ENCODE results near the gene JMJD1C. TPM values are rescaled to one million over a fixed set of nuclear protein-coding genes. Genes with fewer than 3 reads are reported as not detected.

The JMJD1C gene
- total RNA-seq, 1 experiment from 2014 or later = 66.3 TPM

DNA sequence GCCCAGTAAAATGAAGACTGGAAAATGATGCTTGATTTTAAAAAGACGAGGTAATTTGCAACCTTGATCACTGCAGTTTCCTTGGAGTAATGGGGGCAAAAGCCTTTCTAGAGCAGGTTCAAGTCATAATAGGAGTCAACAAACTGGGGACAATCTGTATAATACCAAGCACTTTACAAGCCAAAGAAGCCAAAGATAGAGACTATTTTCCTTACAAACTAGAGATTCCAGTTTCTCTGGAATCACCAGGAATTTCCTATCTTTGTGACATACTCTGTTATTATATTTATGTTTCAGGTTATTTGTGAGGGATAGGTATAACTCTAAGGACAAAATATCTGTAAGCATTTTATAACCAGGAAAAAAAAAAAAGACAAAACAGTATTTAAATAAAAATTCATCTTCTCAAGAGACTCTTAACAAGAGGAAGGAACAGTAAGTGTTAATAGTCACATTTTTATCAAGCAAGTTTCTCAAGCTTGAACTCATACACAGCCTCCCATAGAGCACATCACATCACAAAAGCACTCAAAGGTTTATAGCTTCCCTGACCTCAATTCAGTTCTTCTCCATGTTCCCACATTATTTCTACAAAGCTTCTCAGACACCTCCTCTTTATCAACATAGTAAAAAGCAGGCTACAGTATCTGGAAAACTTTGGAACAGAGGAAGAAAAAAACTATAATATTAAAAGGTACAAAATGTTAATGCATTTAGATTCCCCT lies 18.9 kb downstream of the JMJD1C start:
- Histone ChIP-seq H3K27me3 (ENCODE audit: insufficient read depth, low read length) (no peaks in the 10 kb centered on the region), H3K4me2 (ENCODE audit: low read length) (no peak overlapping the region), H3K9ac (ENCODE audit: low read length) (no peak overlapping the region), H3K9me3 (ENCODE audit: control insufficient read depth in 1 of 2, insufficient read depth in 1 of 2, low read depth in 1 of 2, low read length in 2 of 2) (no peaks in the 10 kb centered on the region), H3K9me2 (ENCODE audit: insufficient read depth) (no peaks in the 10 kb centered on the region), H2AFZ (ENCODE audit: low read depth, low read length, poor library complexity, severe bottlenecking) (no peak overlapping the region), H4K20me1 (ENCODE audit: insufficient read depth) (no peaks in the 10 kb centered on the region), H3K4me3 (replicated peaks in 1 of 2; ENCODE audit: low read depth in 1 of 2, low read length in 2 of 2) (no peak overlapping the region), H3K36me3 (ENCODE audit: control insufficient read depth in 1 of 2, insufficient read depth in 2 of 2, low read length in 2 of 2) (no peaks in the 10 kb centered on the region), H3K4me1 (ENCODE audit: control insufficient read depth in 1 of 2, insufficient read depth in 2 of 2, low read length in 2 of 2) (peaks cover 0 to 1% of the 10 kb centered on the region in 2 experiments; a peak in 1 of 4 replicates), H3K79me2 (ENCODE audit: insufficient read depth, low read length) (peaks cover 86% of the 10 kb centered on the region), H3K27ac (ENCODE audit: low read depth, low read length) (no peak overlapping the region)
- DNase-seq (ENCODE audit: low read depth, low spot score) = no peak
- no peak for ATAC-seq
- TF ChIP-seq CEBPB (IDR thresholded peaks at IDR 0.05; ENCODE audit: low read depth) (no peak), SP1 (IDR thresholded peaks at IDR 0.05; ENCODE audit: low read depth) (no peak), ZNF274 (IDR thresholded peaks at IDR 0.05; ENCODE audit: low read depth, low read length) (no peak), EGR1 (IDR thresholded peaks at IDR 0.05; ENCODE audit: low read depth) (no peak), SIN3A (IDR thresholded peaks at IDR 0.05; ENCODE audit: low read depth) (no peak), POLR2A (IDR thresholded peaks at IDR 0.05; ENCODE audit: borderline replicate concordance, extremely low read depth, insufficient read depth, insufficient read length) (no peak), YY1 (IDR thresholded peaks at IDR 0.05; ENCODE audit: extremely low read depth, insufficient replicate concordance, low read depth, low read length) (no peak), EZH2 (IDR thresholded peaks at IDR 0.05) (no peak), JUND (IDR thresholded peaks at IDR 0.05) (no peak), FOSL1 (IDR thresholded peaks at IDR 0.05; ENCODE audit: low read depth) (no peak), POLR2AphosphoS5 (IDR thresholded peaks at IDR 0.05; ENCODE audit: low read depth, low read length) (no peak), ELF1 (IDR thresholded peaks at IDR 0.05; ENCODE audit: borderline replicate concordance, low read depth) (no peak)
- TF ChIP-seq, protein P1, sequence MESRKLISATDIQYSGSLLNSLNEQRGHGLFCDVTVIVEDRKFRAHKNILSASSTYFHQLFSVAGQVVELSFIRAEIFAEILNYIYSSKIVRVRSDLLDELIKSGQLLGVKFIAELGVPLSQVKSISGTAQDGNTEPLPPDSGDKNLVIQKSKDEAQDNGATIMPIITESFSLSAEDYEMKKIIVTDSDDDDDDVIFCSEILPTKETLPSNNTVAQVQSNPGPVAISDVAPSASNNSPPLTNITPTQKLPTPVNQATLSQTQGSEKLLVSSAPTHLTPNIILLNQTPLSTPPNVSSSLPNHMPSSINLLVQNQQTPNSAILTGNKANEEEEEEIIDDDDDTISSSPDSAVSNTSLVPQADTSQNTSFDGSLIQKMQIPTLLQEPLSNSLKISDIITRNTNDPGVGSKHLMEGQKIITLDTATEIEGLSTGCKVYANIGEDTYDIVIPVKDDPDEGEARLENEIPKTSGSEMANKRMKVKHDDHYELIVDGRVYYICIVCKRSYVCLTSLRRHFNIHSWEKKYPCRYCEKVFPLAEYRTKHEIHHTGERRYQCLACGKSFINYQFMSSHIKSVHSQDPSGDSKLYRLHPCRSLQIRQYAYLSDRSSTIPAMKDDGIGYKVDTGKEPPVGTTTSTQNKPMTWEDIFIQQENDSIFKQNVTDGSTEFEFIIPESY (IDR thresholded peaks at IDR 0.05; ENCODE audit: extremely low read depth, insufficient replicate concordance, low read length) = no peak
- TF ChIP-seq, protein P2, sequence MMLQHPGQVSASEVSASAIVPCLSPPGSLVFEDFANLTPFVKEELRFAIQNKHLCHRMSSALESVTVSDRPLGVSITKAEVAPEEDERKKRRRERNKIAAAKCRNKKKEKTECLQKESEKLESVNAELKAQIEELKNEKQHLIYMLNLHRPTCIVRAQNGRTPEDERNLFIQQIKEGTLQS (IDR thresholded peaks at IDR 0.05) = no peak
- TF ChIP-seq, protein P3, sequence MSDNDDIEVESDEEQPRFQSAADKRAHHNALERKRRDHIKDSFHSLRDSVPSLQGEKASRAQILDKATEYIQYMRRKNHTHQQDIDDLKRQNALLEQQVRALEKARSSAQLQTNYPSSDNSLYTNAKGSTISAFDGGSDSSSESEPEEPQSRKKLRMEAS (IDR thresholded peaks at IDR 0.05) = no peak
- RAD21 ChIA-PET (ENCODE audit: low non-redundant PET in 1 of 2, low total read pairs in 2 of 2, uncharacterized antibody in 2 of 2, unreplicated experiment in 2 of 2) = no interaction called here
- intact Hi-C loops (cut with micrococcal nuclease) = no loop called here
- CTCF ChIA-PET = no interaction called here
- BruUV-seq (replicated peaks) = no TSS peak
- POLR2A ChIA-PET = no interaction called here

All from HCT116 (cell line).